GM21619 (cell line): Measurements from ENCODE around the gene FHOD3.
A peak's percentile ranks its signal among the peaks of the same experiment; 100 is the strongest.
"Not testable (repeated sequence)": the region's sequence is repeated elsewhere in the genome, so short reads cannot be mapped to it uniquely, and the experiment has no call there.

Experiments
- ATAC-seq: cut with Tn5 transposase; IDR thresholded peaks from one replicate; pipeline ENCODE4 v1.9.1; 2021; ENCODE audit not compliant: unreplicated experiment

FHOD3 gene

GRCh38 chr18:36348331-36348730 lies 50.8 kb downstream of the FHOD3 start:
- ATAC-seq = no peak

- ATAC-seq = no peak
Observed at GRCh38 chr18:36348971-36349417, 51.5 kb downstream of the FHOD3 start.

GRCh38 chr18:36349552-36349951 lies 52.0 kb downstream of the FHOD3 start:
- ATAC-seq = no peak

- no peak for ATAC-seq
Observed at GRCh38 chr18:36350251-36350651, 52.7 kb downstream of the FHOD3 start.

GRCh38 chr18:36350839-36351469 lies 53.4 kb downstream of the FHOD3 start:
- no peak for ATAC-seq

- no peak for ATAC-seq
Observed at GRCh38 chr18:36352384-36352783, 54.9 kb downstream of the FHOD3 start.

DNA sequence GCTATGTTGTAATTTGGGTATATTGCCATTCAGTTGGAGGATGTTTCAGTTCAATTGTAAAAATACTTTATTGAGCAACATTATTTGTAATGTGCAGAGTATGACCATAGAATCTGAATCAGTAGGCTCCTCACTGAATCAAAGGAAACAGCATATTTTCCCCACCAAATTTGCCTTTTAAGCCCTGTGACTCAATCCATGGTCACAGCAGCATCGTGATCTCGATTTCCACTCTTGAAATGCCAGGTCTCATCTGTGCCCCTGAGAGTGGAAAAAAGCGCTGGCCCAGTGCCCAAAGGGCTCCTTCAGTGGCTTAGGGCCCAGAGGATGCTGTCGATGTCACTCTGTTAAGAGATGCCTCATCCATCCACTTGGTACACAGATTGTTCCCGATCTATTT lies 57.5 kb downstream of the FHOD3 start:
- ATAC-seq = no peak

- ATAC-seq = no peak
Observed at GRCh38 chr18:36355511-36355910, 58.0 kb downstream of the FHOD3 start.

DNA sequence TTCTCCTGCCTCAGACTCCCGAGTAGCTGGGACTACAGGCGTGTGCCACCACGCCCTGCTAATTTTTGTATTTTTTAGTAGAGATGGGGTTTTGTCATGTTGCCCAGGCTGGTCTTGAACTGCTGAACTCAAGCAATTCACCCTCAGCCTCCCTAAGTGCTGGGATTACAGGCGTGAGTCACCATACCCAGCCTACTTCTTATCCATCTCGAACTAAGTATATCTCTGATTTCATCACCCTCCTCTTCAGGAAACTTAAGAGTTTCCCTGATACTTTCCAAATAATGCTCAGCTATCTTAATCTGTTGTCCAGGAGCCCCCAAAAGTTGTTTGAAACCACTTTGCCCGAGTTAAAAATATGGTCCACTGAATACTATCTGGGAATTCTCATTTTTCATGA lies 59.2 kb downstream of the FHOD3 start:
- ATAC-seq = not testable (repeated sequence)

GRCh38 chr18:36358141-36358540 lies 60.6 kb downstream of the FHOD3 start:
- no peak for ATAC-seq

DNA sequence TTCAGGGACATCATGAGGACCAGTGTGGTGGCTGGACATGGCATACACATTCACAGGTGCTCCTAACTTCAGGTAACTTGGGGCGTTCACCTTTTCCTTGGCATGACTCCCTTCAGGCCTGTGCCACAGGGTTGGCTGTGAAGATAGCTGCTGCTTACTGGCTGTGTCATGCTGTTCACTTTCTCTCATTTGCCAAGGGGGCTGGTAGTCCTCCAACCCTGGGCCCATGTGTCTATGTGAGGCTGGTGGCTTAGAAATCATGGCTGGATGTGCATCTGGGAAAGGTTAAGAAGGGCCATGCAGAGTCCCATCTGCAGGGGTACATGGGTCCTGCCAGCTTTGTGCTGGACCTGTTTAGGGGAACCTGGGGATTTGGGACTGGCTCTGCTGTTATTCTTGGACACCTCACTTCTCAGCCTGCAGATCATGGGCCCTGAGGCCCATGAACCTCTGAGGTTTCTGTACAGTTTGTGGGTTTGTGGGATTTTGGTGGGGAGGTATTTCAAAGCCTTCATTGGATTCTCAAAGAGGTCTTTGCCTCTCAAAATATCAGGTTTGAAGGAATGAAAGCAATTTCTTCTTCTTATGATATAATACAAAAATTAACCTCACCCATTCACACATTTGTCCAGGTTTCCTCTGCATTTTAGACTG lies 62.9 kb downstream of the FHOD3 start:
- no peak for ATAC-seq

DNA sequence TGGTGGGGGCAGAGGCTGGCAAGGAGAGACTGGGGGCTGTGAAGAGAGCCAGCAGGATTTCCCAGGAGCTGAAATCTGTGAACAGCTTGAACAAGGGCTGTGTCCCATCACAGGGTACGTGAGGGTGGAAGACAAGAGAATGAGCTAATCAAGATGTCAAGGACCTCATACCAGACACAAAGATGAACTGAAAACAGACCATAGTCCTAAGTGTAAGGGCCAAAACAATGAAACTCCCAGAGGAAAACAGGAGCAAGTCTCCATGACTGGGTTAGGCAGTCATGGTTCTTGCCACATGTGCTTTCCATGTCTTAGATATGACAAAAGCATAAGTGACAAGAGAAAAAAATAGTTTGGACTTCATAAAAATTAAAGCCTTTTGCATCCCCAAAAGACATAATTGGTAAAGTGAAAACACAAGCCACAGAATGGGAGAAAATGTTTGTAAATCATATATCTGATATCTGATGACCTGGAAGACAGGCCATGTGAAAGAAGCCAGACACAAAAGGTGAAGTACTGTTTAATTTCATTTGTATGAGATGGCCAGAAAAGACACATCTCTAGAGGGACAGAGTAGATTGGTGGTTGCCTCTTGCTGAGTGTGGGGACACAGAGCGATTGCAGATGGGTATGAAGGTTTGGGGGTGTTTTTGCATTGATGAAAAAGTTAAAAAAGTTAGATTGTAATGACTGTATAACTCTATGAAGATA lies 67.6 kb downstream of the FHOD3 start:
- no peak for ATAC-seq

GRCh38 chr18:36365836-36366775 lies 68.6 kb downstream of the FHOD3 start:
- peak; percentile 56 for ATAC-seq

GRCh38 chr18:36366994-36367839 lies 69.7 kb downstream of the FHOD3 start:
- peak; percentile 71 for ATAC-seq

- no peak for ATAC-seq
Observed at GRCh38 chr18:36368889-36369288, 71.4 kb downstream of the FHOD3 start.

DNA sequence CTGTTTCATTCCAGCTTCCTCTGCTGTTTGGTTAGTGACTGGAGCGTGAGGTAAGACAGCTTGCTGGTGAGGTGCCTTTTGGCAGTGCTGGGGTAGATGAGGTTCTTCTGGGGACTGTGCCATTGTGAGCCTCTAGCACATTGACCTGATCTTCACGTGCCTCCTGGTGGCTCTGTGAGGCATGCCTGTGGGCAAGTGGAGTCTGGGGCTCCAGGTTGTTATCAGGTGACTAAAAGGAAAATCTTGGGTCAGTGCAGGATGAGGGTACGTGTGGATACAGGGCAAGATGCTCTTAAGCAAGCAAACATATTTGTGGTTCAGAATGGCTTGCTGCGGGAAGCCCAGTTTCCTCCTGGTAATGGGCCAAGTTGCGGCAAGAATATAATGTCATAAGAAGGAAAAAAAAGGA lies 75.4 kb downstream of the FHOD3 start:
- ATAC-seq = no peak

DNA sequence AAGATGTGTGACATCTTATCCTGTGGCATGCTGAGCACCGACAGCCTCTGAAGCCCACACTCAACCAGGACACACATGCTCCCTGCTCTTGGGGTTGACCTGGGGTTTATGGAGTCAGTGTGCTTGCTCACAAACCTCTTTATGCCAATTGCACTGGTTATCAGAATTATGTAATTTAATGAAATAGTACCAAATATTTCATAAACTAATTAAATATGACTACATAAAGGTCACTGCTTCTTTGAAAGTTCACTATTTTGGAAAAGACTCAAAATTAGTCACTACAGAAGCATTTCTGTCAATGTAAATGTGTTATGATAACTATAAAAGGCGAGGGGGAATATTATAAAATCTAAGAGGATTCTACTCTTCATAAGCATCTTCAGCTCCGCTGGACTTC lies 76.7 kb downstream of the FHOD3 start:
- ATAC-seq = no peak

DNA sequence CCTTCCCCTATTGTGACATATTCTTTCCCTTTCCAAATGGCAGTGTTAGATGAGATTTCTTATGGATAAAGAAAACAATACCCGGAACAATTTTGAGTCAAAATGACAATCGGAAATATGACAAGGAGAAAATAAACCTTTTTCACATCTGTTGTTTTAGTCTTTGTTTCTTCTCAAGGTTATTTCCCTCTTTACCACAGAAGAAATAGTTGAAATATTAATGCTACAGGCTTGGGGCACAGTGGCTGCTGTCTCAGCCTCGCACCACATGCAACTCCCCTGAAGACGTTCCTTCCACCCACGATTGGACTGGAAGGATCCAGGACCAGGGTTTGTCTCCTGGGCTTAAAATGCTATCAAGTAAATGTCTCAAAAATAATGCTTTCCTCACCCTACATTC lies 77.6 kb downstream of the FHOD3 start:
- ATAC-seq = no peak

GRCh38 chr18:36376361-36376760 lies 78.8 kb downstream of the FHOD3 start:
- ATAC-seq = no peak

GRCh38 chr18:36377626-36378025 lies 80.1 kb downstream of the FHOD3 start:
- ATAC-seq = no peak
